Activated CD4-positive, alpha-beta T cell treated with anti-CD3 and anti-CD28 coated beads for 36 hours (primary cell): ENCODE results near the gene BBX. TPM values are rescaled to one million over a fixed set of nuclear protein-coding genes. Genes with fewer than 3 reads are reported as not detected.
A peak's percentile ranks its signal among the peaks of the same experiment; 100 is the strongest.
"Not testable (repeated sequence)": the region's sequence is repeated elsewhere in the genome, so short reads cannot be mapped to it uniquely, and the experiment has no call there.

Source experiments
- ATAC-seq: fragments of 200-7000 bp; cut with Tn5 transposase; one replicate; pipeline ENCODE4 v1.10.0; 2021; ENCODE audit warnings: mild to moderate bottlenecking, moderate library complexity
- CTCF ChIA-PET: fragments of 350-600 bp; sonication (Branson Sonifier 250); formaldehyde crosslinking; loops from one replicate; lab custom pipeline; 2021; ENCODE audit warnings: antibody characterized with exemption; lab: Charles Lee
- POLR2A ChIA-PET: fragments of 350-600 bp; sonication (Branson Sonifier 250); formaldehyde crosslinking; loops from one replicate; lab custom pipeline; 2021; ENCODE audit warnings: antibody characterized with exemption, inconsistent platforms; lab: Charles Lee
- DNase-seq: peaks from one replicate; pipeline ENCODE4 v3.0.0-alpha.2; 2020
- H3K27ac Mint-ChIP-seq: one replicate; pipeline ENCODE4 v1.8.0; 2021; ENCODE audit warnings: mixed read lengths
- H3K27me3 Mint-ChIP-seq: one replicate; pipeline ENCODE4 v1.8.0; 2021; ENCODE audit warnings: mixed read lengths
- H3K36me3 Mint-ChIP-seq: one replicate; pipeline ENCODE4 v1.8.0; 2021; ENCODE audit warnings: low read depth, mixed read lengths
- H3K4me1 Mint-ChIP-seq: one replicate; pipeline ENCODE4 v1.8.0; 2021; ENCODE audit warnings: mixed read lengths
- H3K4me3 Mint-ChIP-seq: one replicate; pipeline ENCODE4 v1.8.0; 2021; ENCODE audit warnings: mild to moderate bottlenecking, moderate library complexity, mixed read lengths
- H3K9me3 Mint-ChIP-seq: one replicate; pipeline ENCODE4 v1.8.0; 2021; ENCODE audit warnings: low read depth, mixed read lengths
- intact Hi-C, 2 experiments: fragments of 100-400 bp; cut with DNase I in 1 of 2; cut with micrococcal nuclease in 1 of 2; formaldehyde crosslinking; loops; one replicate each; pipeline versions ENCODE4 v1.14.2 to v1.15.1; 2022 to 2024; cut with DNase I, micrococcal nuclease
- total RNA-seq, 2 experiments: library from RNA; stranded (reverse); gene quantifications; one replicate each; pipeline ENCODE4 v1.2.3, GENCODE V29; 2021

BBX gene
- total RNA-seq, 2 experiments from 2014 or later, result 38.9 to 63.4 TPM

DNA sequence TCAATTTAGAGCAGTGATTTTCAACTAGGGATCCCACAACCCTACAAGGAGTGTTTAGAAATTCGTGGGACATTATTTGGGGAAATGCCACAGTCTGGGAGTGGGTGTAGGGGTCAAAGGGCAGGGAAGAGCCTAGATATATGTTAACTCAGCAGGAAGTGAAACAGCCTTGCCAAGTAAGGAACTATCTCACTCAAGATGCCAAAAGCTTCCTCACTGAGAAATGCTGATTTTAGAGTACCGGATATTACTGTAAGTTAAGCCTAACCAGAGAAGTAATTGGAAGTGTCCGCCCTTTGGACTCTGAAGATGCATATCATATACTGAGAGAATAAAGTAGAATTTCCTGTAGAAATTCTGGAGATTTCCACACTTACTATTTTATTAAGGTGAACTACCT lies 158.6 kb downstream of the BBX start:
- Mint-ChIP-seq H3K9me3 (no peaks in the 10 kb centered on the region), H3K4me1 (peaks cover 43% of the 10 kb centered on the region), H3K4me3 (no peak overlapping the region), H3K27me3 (no peaks in the 10 kb centered on the region), H3K27ac (no peak overlapping the region), H3K36me3 (no peaks in the 10 kb centered on the region)
- POLR2A ChIA-PET, result no interaction called here
- ATAC-seq (no peak), DNase-seq (no peak)
- intact Hi-C loops, result no loop called here
- CTCF ChIA-PET, result interaction anchor here (0.6 to 1.5 kb wide), 5 partner anchors 11 to 778 kb away, joined by 3 read pairs; no protein-coding TSS in a partner anchor

DNA sequence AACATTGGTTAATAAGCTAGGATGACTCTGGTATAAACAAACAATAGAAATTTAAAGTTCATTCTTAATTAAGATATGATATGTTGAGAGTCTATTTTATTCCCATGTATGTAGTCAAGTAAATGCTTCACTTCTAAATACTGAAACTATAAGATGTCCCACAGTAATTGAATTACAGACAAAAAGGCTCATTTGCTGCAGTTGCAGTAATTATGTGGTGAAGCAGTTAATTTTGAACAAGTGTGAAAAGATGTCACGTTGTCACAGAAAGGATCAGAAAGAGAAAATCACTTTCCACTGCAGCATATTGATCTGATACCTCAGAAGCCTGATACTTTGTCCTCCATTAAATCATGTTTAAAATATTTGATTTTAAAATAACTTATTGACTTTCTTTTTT lies 159.8 kb downstream of the BBX start:
- no peak overlapping the region for H3K4me3 Mint-ChIP-seq
- no peak overlapping the region for H3K27ac Mint-ChIP-seq
- no peak for ATAC-seq
- H3K36me3 Mint-ChIP-seq, result no peaks in the 10 kb centered on the region
- H3K27me3 Mint-ChIP-seq, result no peaks in the 10 kb centered on the region
- ChIA-PET POLR2A (no interaction called here), CTCF (interaction anchor here (1.0 to 1.9 kb wide), 5 partner anchors 12 to 256 kb away, joined by 3 to 4 read pairs (median 4); no protein-coding TSS in a partner anchor)
- no peaks in the 10 kb centered on the region for H3K9me3 Mint-ChIP-seq
- no peak for DNase-seq
- H3K4me1 Mint-ChIP-seq, result peaks cover 41% of the 10 kb centered on the region
- intact Hi-C loops, result no loop called here

DNA sequence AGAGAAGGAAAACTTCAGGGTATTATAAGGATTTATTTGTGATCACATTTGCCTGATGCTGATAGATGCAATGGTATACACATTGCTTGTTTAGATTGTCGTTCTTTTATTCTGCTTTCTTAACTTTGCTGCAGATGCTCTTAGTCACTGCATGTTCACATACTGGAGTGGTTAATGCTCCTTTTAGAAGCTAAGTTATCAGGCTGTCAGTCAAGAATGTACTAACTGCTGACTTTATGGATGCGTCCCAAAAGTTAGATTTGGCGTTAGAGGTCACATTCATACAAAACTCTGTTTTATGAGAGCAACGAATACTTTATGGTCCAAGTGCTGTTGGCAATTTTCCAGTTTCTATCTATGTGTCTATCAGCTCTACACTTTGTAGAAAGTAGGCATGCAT lies 160.7 kb downstream of the BBX start:
- CTCF ChIA-PET, result interaction anchor here (1.0 to 2.3 kb wide), 5 partner anchors 8 to 255 kb away, joined by 4 to 11 read pairs (median 4); no protein-coding TSS in a partner anchor
- Mint-ChIP-seq H3K27ac (no peak overlapping the region), H3K4me1 (peaks cover 41% of the 10 kb centered on the region), H3K4me3 (no peak overlapping the region), H3K9me3 (no peaks in the 10 kb centered on the region), H3K27me3 (no peaks in the 10 kb centered on the region), H3K36me3 (no peaks in the 10 kb centered on the region)
- POLR2A ChIA-PET, result no interaction called here
- intact Hi-C loops, result no loop called here
- ATAC-seq (no peak), DNase-seq (no peak)

DNA sequence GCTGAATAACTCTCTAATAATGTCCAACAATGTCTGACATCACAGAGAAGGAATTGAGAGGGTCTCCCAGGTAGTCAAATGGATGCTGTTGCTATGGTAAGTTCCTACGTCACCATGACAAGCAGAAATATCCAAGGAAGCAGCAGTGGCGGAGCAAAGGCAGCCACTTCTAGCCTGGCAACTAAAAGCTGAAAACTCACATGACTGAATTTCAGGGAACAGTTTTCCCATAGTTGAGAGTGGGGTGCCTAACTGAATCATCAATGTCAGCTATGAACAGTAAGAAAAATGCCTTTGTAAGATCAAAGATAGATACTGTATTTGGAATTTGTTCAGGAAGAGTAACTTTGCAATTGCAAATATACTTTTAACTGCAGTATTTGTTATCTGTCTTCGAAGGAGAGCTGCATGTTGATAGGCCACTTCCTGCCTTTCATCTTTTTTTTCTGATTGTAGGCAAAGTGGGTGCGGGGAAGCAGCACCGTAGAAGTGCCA lies 161.7 kb downstream of the BBX start:
- no peak for ATAC-seq
- H3K4me1 Mint-ChIP-seq, result peaks cover 44% of the 10 kb centered on the region
- intact Hi-C loops, result no loop called here

DNA sequence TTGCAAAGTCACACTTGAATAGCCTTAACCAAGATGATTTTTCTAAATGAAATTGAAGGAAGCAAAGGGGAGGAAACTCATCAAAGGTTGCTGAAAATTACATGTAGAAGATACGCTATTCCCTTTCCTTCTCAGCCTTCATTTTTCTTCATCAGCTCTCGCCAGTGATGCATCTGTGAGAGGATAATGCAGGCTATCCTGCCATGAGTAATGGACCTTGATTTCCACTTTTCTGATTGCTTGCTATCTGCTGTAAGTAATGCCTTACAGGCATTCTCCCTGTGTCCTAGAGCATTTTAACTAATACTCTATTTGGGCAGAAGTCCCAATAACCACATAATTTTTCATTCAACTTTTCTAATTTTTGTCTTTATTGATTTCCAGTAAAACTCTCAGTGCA lies 162.6 kb downstream of the BBX start:
- CTCF ChIA-PET, result interaction anchor here (1.0 to 6.8 kb wide), 4 partner anchors 9 to 56 kb away, joined by 4 to 71 read pairs (median 9); no protein-coding TSS in a partner anchor
- POLR2A ChIA-PET, result no interaction called here
- Mint-ChIP-seq H3K36me3 (no peaks in the 10 kb centered on the region), H3K9me3 (no peaks in the 10 kb centered on the region), H3K4me3 (no peak overlapping the region), H3K27me3 (no peaks in the 10 kb centered on the region), H3K4me1 (peaks cover 42% of the 10 kb centered on the region), H3K27ac (no peak overlapping the region)
- ATAC-seq (no peak), DNase-seq (no peak)
- intact Hi-C loops, result no loop called here

More for the DNA sequence above, 161.7 kb downstream of the BBX start:
- H3K9me3 Mint-ChIP-seq, result no peaks in the 10 kb centered on the region
- ChIA-PET POLR2A (no interaction called here), CTCF (interaction anchor here (0.7 to 2.3 kb wide), 5 partner anchors 9 to 401 kb away, joined by 3 to 11 read pairs (median 4); no protein-coding TSS in a partner anchor)
- H3K4me3 Mint-ChIP-seq, result no peak overlapping the region
- no peaks in the 10 kb centered on the region for H3K27me3 Mint-ChIP-seq
- H3K36me3 Mint-ChIP-seq, result no peaks in the 10 kb centered on the region
- DNase-seq, result no peak
- H3K27ac Mint-ChIP-seq, result no peak overlapping the region

DNA sequence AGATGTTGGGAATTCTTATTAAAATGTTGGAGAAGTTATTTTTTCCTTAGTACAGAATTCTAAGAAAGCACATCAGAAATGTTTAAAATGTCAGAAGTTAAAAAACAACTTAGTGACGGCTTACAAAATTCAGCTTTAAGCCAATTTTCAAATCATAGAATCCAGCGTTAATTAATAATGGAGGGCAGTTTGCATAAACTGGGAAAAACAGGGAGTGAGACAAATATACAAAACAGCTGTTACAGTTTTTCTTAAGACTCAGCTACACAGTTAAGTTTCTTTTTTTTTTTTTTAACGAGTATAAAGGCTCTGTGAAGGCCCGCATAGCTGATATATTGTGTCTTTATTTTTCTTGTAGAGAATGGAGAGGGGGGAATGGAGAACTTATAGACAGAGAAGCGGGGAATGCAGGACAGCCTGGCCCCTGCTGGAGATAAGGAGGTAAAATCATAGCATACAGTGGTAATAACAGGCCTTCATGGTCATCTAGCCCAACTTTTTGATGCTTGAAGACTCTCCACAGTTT lies 164.4 kb downstream of the BBX start:
- H3K27ac Mint-ChIP-seq, result no peak overlapping the region
- intact Hi-C loops, result no loop called here
- H3K9me3 Mint-ChIP-seq, result no peaks in the 10 kb centered on the region
- H3K4me1 Mint-ChIP-seq, result peaks cover 35% of the 10 kb centered on the region
- no peaks in the 10 kb centered on the region for H3K36me3 Mint-ChIP-seq
- POLR2A ChIA-PET, result no interaction called here
- ATAC-seq, result no peak
- H3K27me3 Mint-ChIP-seq, result no peaks in the 10 kb centered on the region
- no peak for DNase-seq
- no peak overlapping the region for H3K4me3 Mint-ChIP-seq
- CTCF ChIA-PET, result interaction anchor here (0.6 to 6.8 kb wide), 2 partner anchors 10 to 131 kb away, joined by 4 to 71 read pairs; no protein-coding TSS in a partner anchor

DNA sequence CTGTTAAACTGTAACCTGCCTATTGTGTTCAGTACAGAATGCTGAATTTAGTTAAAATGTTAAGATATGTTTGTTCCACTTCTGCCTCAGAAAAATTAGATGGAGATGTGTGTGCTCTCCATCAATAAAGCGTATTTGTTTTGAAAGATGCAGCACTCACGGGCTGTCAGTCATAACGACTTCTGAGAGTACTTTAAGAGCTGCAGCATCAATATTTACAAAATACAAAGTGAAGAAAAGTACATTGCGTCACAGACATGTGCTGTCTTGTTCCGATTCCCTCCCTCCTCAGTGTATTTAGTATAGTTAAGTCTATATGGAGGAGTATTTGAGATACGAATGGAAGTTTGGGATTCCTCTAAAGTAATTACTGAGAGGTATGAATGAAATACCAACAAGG lies 166.6 kb downstream of the BBX start:
- no peak overlapping the region for H3K27ac Mint-ChIP-seq
- intact Hi-C loops, result no loop called here
- ATAC-seq (no peak), DNase-seq (no peak)
- H3K4me3 Mint-ChIP-seq, result no peak overlapping the region
- H3K27me3 Mint-ChIP-seq, result no peaks in the 10 kb centered on the region
- peaks cover 25% of the 10 kb centered on the region for H3K4me1 Mint-ChIP-seq
- H3K36me3 Mint-ChIP-seq, result no peaks in the 10 kb centered on the region
- CTCF ChIA-PET, result interaction anchor here (1.2 to 6.8 kb wide), 7 partner anchors 13 to 868 kb away, joined by 3 to 71 read pairs (median 5); no protein-coding TSS in a partner anchor
- POLR2A ChIA-PET, result no interaction called here
- no peaks in the 10 kb centered on the region for H3K9me3 Mint-ChIP-seq

DNA sequence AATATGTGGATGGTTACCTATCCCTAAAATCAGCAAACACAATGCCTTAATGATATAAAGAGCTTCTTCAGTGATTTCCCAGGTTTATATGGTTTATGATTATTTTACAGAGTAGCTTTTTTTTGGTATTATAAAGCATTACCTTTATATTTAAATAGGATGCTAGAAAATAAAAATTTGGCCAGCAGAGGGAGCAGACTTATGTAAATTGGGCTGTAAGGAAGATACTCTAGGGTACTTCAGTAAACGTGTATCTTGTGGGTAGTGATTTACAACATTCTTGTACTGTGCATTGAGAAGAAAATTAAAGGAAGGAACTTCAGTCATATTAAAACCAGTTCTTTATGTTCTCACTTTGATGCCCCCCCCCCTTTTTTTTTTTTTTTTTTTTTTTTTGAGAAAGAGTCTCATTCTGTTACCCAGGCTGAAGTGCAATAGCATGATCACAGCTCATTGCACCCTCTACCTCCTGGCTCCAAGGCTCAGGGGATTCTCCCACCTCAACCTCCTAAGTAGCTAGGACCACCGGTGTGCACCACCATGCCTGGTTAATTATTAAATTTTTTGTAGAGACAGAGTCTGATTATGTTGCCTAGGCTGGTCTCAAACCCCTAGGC lies 167.9 kb downstream of the BBX start:
- DNase-seq (no peak), ATAC-seq (peak; percentile 57)
- Mint-ChIP-seq H3K27me3 (no peaks in the 10 kb centered on the region), H3K4me3 (no peak overlapping the region), H3K27ac (no peak overlapping the region), H3K9me3 (no peaks in the 10 kb centered on the region), H3K4me1 (peaks cover 13% of the 10 kb centered on the region), H3K36me3 (no peaks in the 10 kb centered on the region)
- POLR2A ChIA-PET, result no interaction called here
- CTCF ChIA-PET, result interaction anchor here (0.6 to 6.8 kb wide), 19 partner anchors 8 to 867 kb away, joined by 3 to 71 read pairs (median 3); no protein-coding TSS in a partner anchor
- intact Hi-C loops, result loop anchor here in 1 of 2 experiments (2.0 to 5.0 kb wide), 2 partner anchors 50 to 717 kb away; no protein-coding TSS in a partner anchor

DNA sequence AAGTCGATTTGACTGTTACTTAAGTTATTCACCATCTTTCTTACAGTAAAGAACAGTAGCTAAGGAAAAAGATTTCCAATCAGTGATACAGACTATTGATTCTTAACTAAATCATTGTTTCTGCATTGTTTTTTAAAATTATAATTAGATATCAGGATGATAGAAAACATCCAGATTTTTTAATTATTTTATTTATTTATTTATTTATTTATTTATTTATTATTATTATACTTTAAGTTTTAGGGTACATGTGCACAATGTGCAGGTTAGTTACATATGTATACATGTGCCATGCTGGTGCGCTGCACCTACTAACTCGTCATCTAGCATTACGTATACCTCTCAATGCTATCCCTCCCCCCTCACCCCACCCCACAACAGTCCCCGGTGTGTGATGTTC lies 169.2 kb downstream of the BBX start:
- POLR2A ChIA-PET, H3K4me3 Mint-ChIP-seq, H3K27me3 Mint-ChIP-seq, ATAC-seq, H3K27ac Mint-ChIP-seq, DNase-seq, H3K36me3 Mint-ChIP-seq, H3K9me3 Mint-ChIP-seq: not testable (repeated sequence)
- intact Hi-C loops, result loop anchor here in 1 of 2 experiments (2.0 to 5.0 kb wide), 2 partner anchors 49 to 715 kb away; no protein-coding TSS in a partner anchor
- CTCF ChIA-PET, result interaction anchor here (0.6 to 6.8 kb wide), 2 partner anchors 15 to 30 kb away, joined by 3 to 71 read pairs; no protein-coding TSS in a partner anchor
- H3K4me1 Mint-ChIP-seq, result peaks cover 17% of the 10 kb centered on the region

DNA sequence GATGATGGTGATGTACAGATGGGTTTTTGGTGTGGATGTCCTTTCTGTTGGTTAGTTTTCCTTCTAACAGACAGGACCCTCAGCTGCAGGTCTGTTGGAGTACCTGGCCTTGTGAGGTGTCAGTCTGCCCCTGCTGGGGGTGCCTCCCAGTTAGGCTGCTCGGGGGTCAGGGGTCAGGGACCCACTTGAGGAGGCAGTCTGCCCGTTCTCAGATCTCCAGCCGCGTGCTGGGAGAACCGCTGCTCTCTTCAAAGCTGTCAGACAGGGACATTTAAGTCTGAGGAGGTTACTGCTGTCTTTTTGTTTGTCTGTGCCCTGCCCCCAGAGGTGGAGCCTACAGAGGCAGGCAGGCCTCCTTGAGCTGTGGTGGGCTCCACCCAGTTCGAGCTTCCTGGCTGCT lies 174.6 kb downstream of the BBX start:
- H3K27ac Mint-ChIP-seq, H3K9me3 Mint-ChIP-seq, DNase-seq, intact Hi-C loops, H3K36me3 Mint-ChIP-seq, ATAC-seq, POLR2A ChIA-PET, H3K27me3 Mint-ChIP-seq: not testable (repeated sequence)
- H3K4me3 Mint-ChIP-seq, result peak overlapping the region; percentile 56
- H3K4me1 Mint-ChIP-seq, result peaks cover 28% of the 10 kb centered on the region
- CTCF ChIA-PET, result interaction anchor here (0.7 to 1.4 kb wide), 2 partner anchors 11 to 1316 kb away, joined by 3 read pairs; no protein-coding TSS in a partner anchor

DNA sequence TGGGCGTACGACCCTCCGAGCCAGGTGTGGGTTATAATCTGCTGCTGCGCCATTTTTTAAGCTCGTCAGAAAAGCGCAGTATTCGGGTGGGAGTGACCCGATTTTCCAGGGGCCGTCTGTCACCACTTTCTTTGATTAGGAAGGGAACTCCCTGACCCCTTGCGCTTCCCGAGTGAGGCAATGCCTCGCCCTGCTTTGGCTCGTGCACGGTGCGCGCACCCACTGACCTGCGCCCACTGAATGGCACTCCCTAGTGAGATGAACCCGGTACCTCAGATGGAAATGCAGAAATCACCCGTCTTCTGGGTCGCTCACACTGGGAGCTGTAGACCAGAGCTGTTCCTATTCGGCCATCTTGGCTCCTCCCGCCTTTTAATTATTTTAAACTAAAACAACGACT lies 175.1 kb downstream of the BBX start:
- H3K36me3 Mint-ChIP-seq, intact Hi-C loops, H3K9me3 Mint-ChIP-seq, H3K27me3 Mint-ChIP-seq, POLR2A ChIA-PET, ATAC-seq, DNase-seq: not testable (repeated sequence)
- Mint-ChIP-seq H3K4me3 (peak overlapping the region; percentile 56), H3K4me1 (peaks cover 28% of the 10 kb centered on the region), H3K27ac (peak overlapping the region; percentile 47)
- CTCF ChIA-PET, result interaction anchor here (0.7 to 1.4 kb wide), 2 partner anchors 11 to 1315 kb away, joined by 3 read pairs; no protein-coding TSS in a partner anchor
